NCI-H524 treated with DMSO at 0.1 percent for 48 hours (cell line): ENCODE measurements around the gene FAM168A.

Source experiments
- DNase-seq: peaks from one replicate; lab custom pipeline; 2025; lab: John Stamatoyannopoulos, UW

Gene FAM168A

GRCh38 chr11:73555615-73556014 is 42.3 kb downstream of the FAM168A start:
- DNase-seq: no peak

DNA sequence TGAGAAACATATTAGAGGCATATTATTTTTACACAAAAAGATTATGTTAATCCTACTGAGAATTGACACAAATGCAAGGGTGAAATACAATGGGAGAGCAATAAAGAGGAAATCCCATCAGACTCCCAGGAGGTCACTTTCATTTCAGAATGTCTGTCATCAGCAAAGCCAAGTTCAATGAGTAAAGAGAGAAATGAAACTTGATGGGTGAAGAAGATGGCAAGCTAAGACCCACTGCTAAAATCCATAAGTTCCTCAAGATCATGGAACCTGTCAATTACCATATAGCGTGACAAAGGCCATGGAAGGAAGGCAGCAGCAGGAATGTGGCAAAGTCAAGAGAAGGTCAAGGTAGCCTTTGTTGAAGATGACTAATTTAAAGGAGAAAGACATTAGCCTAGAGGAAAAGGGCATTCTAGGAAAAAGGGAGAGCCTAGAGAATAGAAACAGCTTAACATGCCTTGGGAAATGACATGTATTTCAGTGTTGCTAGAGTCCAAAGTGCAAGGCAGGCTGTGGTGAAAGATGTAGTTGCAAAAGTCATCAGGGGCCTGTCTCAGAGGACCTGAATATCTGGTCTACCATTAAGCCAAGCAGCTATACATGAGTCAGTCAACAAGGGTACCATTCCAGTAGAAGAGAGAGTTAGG is 43.1 kb downstream of the FAM168A start:
- DNase-seq: no peak

DNA sequence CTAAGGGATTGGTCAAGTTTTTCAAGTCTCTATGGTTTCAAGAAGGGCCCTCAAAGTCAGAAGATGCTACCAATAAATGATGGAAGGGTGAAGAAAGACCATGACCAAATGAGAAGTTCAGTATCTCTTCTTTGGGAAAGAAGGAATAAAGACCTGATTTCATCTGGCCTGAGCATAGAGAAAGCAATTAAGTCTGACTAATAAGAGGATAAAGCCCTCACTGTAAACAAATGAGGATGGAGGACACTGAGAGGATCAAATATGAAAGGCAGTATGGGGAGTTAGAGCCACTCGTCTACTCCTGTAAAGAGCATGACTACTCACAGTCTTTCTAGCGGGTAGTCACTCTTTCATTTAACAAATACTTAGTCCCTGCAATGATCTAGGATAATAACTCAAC is 44.6 kb downstream of the FAM168A start:
- no peak for DNase-seq

GRCh38 chr11:73551677-73552076 is 46.2 kb downstream of the FAM168A start:
- no peak for DNase-seq

GRCh38 chr11:73549376-73549775 is 48.5 kb downstream of the FAM168A start:
- no peak for DNase-seq

DNA sequence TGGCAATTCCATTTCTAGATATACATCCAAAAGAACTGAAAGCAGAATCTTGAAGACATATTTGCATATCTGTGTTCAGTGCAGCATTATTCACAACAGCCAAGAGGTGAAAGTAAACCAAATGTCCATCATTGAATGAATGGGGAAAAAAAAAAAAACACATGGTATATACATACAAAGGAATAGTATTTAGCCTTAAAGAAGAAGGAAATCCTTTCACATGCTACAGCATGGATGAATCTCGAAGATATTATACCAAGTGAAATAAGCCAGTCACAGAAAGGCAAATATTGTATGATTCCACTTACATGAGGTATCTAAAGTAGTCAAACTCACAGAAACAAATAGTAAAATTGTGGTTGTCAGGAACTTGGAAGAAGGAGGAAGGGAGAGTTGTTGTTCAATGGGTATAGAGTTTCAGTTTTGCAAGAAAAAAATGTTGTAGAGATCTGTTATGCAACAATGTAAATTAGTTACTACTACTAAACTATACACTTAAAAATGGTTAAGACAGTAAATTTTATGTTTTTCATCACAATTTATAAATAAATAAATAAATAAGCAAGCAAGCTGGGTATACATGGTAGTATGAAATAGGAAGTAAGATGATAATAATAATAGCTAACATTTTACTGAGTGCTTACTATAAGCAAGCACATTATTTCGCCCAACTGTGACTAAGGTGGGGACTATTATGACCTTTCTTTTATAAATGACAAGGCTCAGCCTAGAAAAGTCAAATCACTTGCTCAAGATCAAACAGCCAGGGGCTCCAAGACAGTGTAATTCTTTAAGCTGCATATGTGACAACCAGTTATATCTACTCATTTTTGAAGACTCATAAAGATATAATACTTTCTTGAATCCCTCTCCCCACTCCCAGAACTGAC is 50.0 kb downstream of the FAM168A start:
- DNase-seq: no peak

DNA sequence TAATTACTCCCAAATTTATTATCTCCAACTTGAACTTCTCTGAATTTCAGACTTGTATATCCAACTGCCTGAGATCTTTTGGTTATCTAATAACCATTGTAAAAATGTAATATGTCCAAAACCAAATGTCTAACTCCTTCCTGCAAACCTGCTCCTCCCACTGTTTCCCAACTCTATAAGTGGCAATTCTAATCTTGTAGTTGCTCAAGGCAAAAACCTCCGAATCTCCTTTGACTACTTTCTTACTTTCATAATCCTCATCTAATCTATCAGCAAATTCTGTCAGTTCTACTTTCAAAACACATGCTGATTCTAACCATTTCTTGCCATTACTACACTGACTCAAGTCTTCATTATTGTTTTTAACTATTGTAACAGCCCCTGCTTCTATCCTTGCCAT is 55.7 kb downstream of the FAM168A start:
- no peak for DNase-seq

DNA sequence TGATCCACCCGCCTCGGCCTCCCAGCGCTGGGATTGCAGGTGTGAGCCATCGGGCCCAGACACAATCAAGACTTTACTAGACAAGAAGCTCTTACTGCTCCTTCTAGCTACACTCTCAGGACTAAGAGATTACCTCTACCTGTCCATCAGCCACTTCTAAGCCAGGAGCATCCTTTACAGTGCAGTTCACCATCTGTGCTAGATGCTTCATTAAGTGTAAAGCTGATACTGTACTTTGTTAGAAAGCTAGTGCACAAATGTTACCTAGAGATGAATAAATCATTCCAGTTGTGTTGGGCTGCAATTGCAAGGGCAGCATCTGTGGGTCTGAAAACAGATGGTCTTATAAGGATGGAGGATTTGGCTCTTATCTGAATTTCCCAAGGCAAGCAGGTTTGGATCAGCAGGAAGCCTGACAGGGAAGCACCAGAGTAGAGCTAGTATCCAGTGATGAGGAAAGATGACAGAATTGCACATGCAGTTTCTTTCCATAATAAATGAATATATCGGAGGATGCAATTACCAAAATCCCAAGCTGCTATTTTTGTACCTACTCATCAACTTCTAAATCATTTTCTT is 58.3 kb downstream of the FAM168A start:
- peak; percentile 96 for DNase-seq

- DNase-seq: no peak
These were observed 59.5 kb downstream of the FAM168A start for GRCh38 chr11:73538381-73538872.

GRCh38 chr11:73537969-73538368 is 59.9 kb downstream of the FAM168A start:
- DNase-seq: no peak

DNA sequence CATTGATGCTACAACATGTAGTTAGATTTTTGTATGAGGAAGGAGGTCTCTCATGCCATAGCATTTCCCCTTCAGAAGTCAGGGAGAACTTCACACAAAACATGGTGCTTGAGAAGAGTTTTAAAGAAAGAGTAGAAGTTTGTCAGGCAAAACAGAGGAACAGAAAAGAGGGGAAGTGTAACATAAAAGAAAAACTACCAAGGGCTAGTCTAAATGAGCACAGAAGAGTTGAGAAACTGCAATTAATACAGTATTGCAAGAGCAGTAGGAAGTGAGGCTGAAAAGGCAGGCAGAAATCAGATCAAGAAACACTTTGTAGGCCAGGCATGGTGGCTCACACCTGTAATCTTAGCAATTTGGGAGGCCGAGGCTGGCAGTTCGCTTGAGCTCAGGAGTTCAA is 61.0 kb downstream of the FAM168A start:
- DNase-seq: no peak

GRCh38 chr11:73532310-73532709 is 65.6 kb downstream of the FAM168A start:
- DNase-seq: no peak

- no peak for DNase-seq
These were observed 66.5 kb downstream of the FAM168A start for GRCh38 chr11:73531386-73531785.

- DNase-seq: no peak
These were observed 67.8 kb downstream of the FAM168A start for GRCh38 chr11:73530109-73530508.

- no peak for DNase-seq
These were observed 68.7 kb downstream of the FAM168A start for GRCh38 chr11:73529204-73529530.

GRCh38 chr11:73528483-73529203 is 69.3 kb downstream of the FAM168A start:
- no peak for DNase-seq

DNA sequence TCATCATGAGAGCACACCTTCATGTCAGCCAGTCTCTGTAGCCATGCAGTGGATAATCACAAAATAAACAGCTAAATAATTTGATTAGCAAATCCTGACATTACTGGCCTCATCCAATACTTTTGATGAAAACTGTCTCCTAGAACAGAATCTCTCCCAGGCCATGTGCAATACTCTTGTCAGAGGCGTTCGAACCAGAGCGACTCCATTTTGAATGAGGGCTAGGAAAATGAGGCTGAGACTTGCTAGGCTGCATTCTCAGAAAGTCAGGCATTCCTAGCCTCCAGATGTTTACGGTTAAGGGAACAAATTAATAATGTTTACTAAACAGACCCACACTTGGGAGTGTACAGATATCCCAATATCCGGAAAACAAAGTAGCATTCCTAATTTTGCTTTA is 69.9 kb downstream of the FAM168A start:
- DNase-seq: no peak

- DNase-seq: no peak
These were observed 72.3 kb downstream of the FAM168A start for GRCh38 chr11:73525611-73526010.

DNA sequence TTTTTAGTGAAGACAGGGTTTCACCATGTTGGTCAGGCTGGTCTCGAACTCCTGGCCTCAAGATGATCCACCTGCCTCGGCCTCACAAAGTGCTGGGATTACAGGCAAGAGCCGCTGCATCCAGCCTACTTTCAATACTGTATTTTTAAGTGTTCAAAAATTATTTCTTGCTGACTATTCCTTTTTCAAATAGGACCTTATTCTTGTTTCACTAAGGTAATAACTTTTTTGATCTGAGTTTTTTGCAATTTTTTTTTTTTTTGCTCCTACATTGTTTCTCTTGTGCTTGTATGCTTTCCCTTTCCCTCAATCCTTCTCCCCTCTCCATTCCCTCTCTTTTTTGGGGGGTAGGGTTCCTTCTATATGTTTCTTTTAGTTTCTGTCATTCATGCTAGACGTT is 73.1 kb downstream of the FAM168A start:
- DNase-seq: no peak

DNA sequence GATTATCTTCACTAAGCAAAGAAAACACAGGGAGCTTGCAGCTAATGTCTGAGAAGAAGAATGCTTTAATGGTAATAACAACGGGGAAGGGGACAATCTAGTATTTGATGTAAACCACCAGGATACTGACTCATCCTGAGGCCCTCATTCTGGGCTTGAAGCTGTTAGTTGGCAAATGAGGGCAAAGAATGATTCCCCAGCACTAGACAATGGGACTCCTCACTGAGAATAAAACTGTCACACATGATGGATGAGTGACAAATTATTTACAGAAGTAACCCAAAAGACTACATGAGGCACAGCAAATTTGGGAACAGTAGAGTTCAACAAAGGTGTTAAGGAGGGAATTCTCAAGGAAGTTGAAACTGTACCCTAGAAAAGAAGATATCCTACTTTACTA is 76.3 kb downstream of the FAM168A start:
- DNase-seq: no peak

DNA sequence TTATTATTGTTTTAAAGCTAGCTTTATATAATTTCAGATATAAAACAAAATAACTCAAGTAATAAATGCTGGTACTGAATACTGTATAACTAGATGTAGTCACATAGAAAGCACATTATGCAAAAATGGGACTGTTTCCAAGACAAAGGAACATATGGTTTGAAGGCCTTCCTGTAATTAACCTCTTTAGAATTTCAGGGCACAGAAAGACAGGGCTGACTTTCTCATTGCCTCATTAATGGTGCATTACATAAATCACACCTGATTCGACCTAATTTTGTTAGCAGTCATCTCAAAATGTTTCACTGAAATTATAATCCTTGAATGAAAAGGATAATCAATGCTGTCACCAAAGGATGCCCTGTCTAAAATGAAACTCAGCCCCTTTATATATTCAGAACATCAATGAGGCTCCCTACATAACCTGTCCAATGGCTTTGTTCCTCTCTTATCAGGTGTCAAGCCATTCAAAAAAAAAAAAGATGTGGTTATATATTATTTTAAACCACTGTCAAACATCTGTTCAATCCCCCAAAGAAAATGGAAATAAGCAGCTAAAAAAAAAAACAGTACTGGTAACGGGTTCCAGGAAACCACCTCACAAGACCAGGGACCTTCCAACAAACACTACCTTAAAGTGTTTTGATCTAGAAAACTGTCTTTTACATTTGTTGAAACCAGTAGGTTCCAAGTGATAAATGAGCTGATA is 77.4 kb downstream of the FAM168A start:
- DNase-seq: no peak

DNA sequence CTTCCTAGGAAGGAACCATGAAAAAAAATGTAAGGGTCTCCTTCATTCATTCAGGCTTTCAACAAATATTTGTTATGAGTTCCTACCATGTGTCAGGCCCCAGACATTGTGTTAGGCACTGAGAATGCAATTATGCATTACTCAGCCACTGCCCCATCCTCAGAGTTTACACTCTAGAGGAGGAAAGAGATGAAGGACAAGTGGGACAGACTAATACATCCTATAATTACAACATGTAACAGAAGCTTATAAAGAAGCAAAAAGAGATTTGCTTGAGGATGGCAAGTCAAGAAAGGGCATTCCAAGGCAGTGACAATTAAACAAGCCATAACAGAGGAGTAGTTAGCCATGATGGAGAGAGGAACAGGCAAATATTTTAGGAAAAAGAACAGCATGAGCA is 78.6 kb downstream of the FAM168A start:
- DNase-seq: no peak
